Dermis blood vessel endothelial cell (primary cell): Measurements from ENCODE around the gene PGLYRP1. TPM values are rescaled to one million over a fixed set of nuclear protein-coding genes. Genes with fewer than 3 reads are reported as not detected.

Experiments used
- total RNA-seq: library from RNA; depleted of rRNA; stranded (reverse); fragments of >200 nt; gene quantifications from 2 replicates; pipeline ENCODE4 v1.2.3, GENCODE V29; 2014

PGLYRP1 gene
- total RNA-seq, 1 donor from 2014 or later: not detected

Other genes starting within 250 kb of the PGLYRP1 start
- gene DMPK, start 240.6 kb downstream of the PGLYRP1 start, total RNA-seq: 10.9 and 12.4 TPM in 2 replicates
- 28.8 and 31.7 TPM in 2 replicates for gene DMWD, start 230.2 kb downstream of the PGLYRP1 start, total RNA-seq
- under 0.01 and 0.05 TPM in 2 replicates for gene RSPH6A, start 207.7 kb downstream of the PGLYRP1 start, total RNA-seq
- gene SYMPK, start 159.9 kb downstream of the PGLYRP1 start, total RNA-seq: 32.7 and 55.1 TPM in 2 replicates
- 0.14 TPM in 1 of 2 replicates, not detected in the other for gene FOXA3, start 158.7 kb downstream of the PGLYRP1 start, total RNA-seq
- 31.6 and 32.7 TPM in 2 replicates for gene IRF2BP1, start 136.9 kb downstream of the PGLYRP1 start, total RNA-seq
- 1.4 and 2.7 TPM in 2 replicates for gene MYPOP, start 120.4 kb downstream of the PGLYRP1 start, total RNA-seq
- not detected in 2 replicates for gene NANOS2, start 108.3 kb downstream of the PGLYRP1 start, total RNA-seq
- gene NOVA2, start 49.2 kb downstream of the PGLYRP1 start, total RNA-seq: 7.0 and 16.9 TPM in 2 replicates
- gene CCDC61, start 27.6 kb downstream of the PGLYRP1 start, total RNA-seq: 7.3 and 8.1 TPM in 2 replicates
- gene IGFL4, start 17.9 kb upstream of the PGLYRP1 start, total RNA-seq: not detected in 2 replicates
- gene IGFL3, start 101.6 kb upstream of the PGLYRP1 start, total RNA-seq: not detected in 2 replicates
- gene IGFL2, start 125.2 kb upstream of the PGLYRP1 start, total RNA-seq: not detected in 2 replicates
- not detected in 2 replicates for gene IGFL1, start 206.7 kb upstream of the PGLYRP1 start, total RNA-seq